ENCODE results near the gene NDUFAB1. TPM values are rescaled to one million over a fixed set of nuclear protein-coding genes. Genes with fewer than 3 reads are reported as not detected.
"Not testable (repeated sequence)": the region's sequence is repeated elsewhere in the genome, so short reads cannot be mapped to it uniquely, and the experiment has no call there.

Gene NDUFAB1
- total RNA-seq, 1 donor = 22.7 TPM

GRCh38 chr16:23597003-23597756, 1.1 kb upstream of the NDUFAB1 start:
- H3K27me3 ChIP-seq (ENCODE audit: insufficient read depth, low read length) = no peaks in the 10 kb centered on the region
- no peaks in the 10 kb centered on the region for H3K9me3 ChIP-seq (ENCODE audit: low read depth, low read length)
- no peak overlapping the region for H3K4me3 ChIP-seq (ENCODE audit: low read length)
- peaks cover 22% of the 10 kb centered on the region for H3K4me1 ChIP-seq (ENCODE audit: insufficient read depth, low read length)

GRCh38 chr16:23595246-23595950, 718 bp downstream of the NDUFAB1 start:
- Histone ChIP-seq H3K27me3 (ENCODE audit: insufficient read depth, low read length) (no peaks in the 10 kb centered on the region), H3K9me3 (ENCODE audit: low read depth, low read length) (no peaks in the 10 kb centered on the region), H3K4me1 (ENCODE audit: insufficient read depth, low read length) (peaks cover 22% of the 10 kb centered on the region), H3K4me3 (ENCODE audit: low read length) (peak overlapping the region; percentile 87)

GRCh38 chr16:23594186-23594585, 1.9 kb downstream of the NDUFAB1 start:
- no peaks in the 10 kb centered on the region for H3K27me3 ChIP-seq (ENCODE audit: insufficient read depth, low read length)
- H3K4me1 ChIP-seq (ENCODE audit: insufficient read depth, low read length) = peaks cover 22% of the 10 kb centered on the region
- no peak overlapping the region for H3K4me3 ChIP-seq (ENCODE audit: low read length)
- H3K9me3 ChIP-seq (ENCODE audit: low read depth, low read length) = no peaks in the 10 kb centered on the region

- Histone ChIP-seq H3K9me3 (ENCODE audit: low read depth, low read length) (no peaks in the 10 kb centered on the region), H3K27me3 (ENCODE audit: insufficient read depth, low read length) (no peaks in the 10 kb centered on the region), H3K4me3 (ENCODE audit: low read length) (no peak overlapping the region)
Measured at GRCh38 chr16:23590181-23590580, 5.9 kb downstream of the NDUFAB1 start.

GRCh38 chr16:23587726-23588125, 8.4 kb downstream of the NDUFAB1 start:
- Histone ChIP-seq H3K27me3 (ENCODE audit: insufficient read depth, low read length) (no peaks in the 10 kb centered on the region), H3K4me1 (ENCODE audit: insufficient read depth, low read length) (no peaks in the 10 kb centered on the region), H3K4me3 (ENCODE audit: low read length) (no peak overlapping the region), H3K9me3 (ENCODE audit: low read depth, low read length) (no peaks in the 10 kb centered on the region)

More at GRCh38 chr16:23590181-23590580, 5.9 kb downstream of the NDUFAB1 start:
- peaks cover 12% of the 10 kb centered on the region for H3K4me1 ChIP-seq (ENCODE audit: insufficient read depth, low read length)

- Histone ChIP-seq H3K27me3 (ENCODE audit: insufficient read depth, low read length) (no peaks in the 10 kb centered on the region), H3K9me3 (ENCODE audit: low read depth, low read length) (no peaks in the 10 kb centered on the region), H3K4me3 (ENCODE audit: low read length) (no peak overlapping the region), H3K4me1 (ENCODE audit: insufficient read depth, low read length) (no peaks in the 10 kb centered on the region)
Measured at GRCh38 chr16:23584186-23585076, 11.7 kb downstream of the NDUFAB1 start.

- H3K9me3 ChIP-seq (ENCODE audit: low read depth, low read length); H3K27me3 ChIP-seq (ENCODE audit: insufficient read depth, low read length); H3K4me1 ChIP-seq (ENCODE audit: insufficient read depth, low read length); H3K4me3 ChIP-seq (ENCODE audit: low read length): not testable (repeated sequence)
Measured at GRCh38 chr16:23583271-23583670, 12.8 kb downstream of the NDUFAB1 start.

- Histone ChIP-seq H3K4me1 (ENCODE audit: insufficient read depth, low read length) (peaks cover 4% of the 10 kb centered on the region), H3K27me3 (ENCODE audit: insufficient read depth, low read length) (no peaks in the 10 kb centered on the region), H3K9me3 (ENCODE audit: low read depth, low read length) (no peaks in the 10 kb centered on the region), H3K4me3 (ENCODE audit: low read length) (no peak overlapping the region)
Measured at GRCh38 chr16:23581764-23582163, 14.4 kb downstream of the NDUFAB1 start.

- no peaks in the 10 kb centered on the region for H3K9me3 ChIP-seq (ENCODE audit: low read depth, low read length)
- peaks cover 4% of the 10 kb centered on the region for H3K4me1 ChIP-seq (ENCODE audit: insufficient read depth, low read length)
- no peaks in the 10 kb centered on the region for H3K27me3 ChIP-seq (ENCODE audit: insufficient read depth, low read length)
- no peak overlapping the region for H3K4me3 ChIP-seq (ENCODE audit: low read length)
Measured at GRCh38 chr16:23580391-23580790, 15.7 kb downstream of the NDUFAB1 start.

- H3K27me3 ChIP-seq (ENCODE audit: insufficient read depth, low read length) = no peaks in the 10 kb centered on the region
- peaks cover 4% of the 10 kb centered on the region for H3K4me1 ChIP-seq (ENCODE audit: insufficient read depth, low read length)
- H3K9me3 ChIP-seq (ENCODE audit: low read depth, low read length) = no peaks in the 10 kb centered on the region
- H3K4me3 ChIP-seq (ENCODE audit: low read length) = no peak overlapping the region
Measured at GRCh38 chr16:23579371-23579770, 16.7 kb downstream of the NDUFAB1 start.

GRCh38 chr16:23578101-23578830, 17.9 kb downstream of the NDUFAB1 start:
- no peak overlapping the region for H3K4me3 ChIP-seq (ENCODE audit: low read length)
- H3K27me3 ChIP-seq (ENCODE audit: insufficient read depth, low read length) = no peaks in the 10 kb centered on the region
- H3K9me3 ChIP-seq (ENCODE audit: low read depth, low read length) = no peaks in the 10 kb centered on the region
- H3K4me1 ChIP-seq (ENCODE audit: insufficient read depth, low read length) = peaks cover 4% of the 10 kb centered on the region

- Histone ChIP-seq H3K9me3 (ENCODE audit: low read depth, low read length) (no peaks in the 10 kb centered on the region), H3K27me3 (ENCODE audit: insufficient read depth, low read length) (no peaks in the 10 kb centered on the region), H3K4me3 (ENCODE audit: low read length) (no peak overlapping the region), H3K4me1 (ENCODE audit: insufficient read depth, low read length) (peaks cover 4% of the 10 kb centered on the region)
Measured at GRCh38 chr16:23577493-23577892, 18.6 kb downstream of the NDUFAB1 start.

- H3K9me3 ChIP-seq (ENCODE audit: low read depth, low read length) = no peaks in the 10 kb centered on the region
- no peak overlapping the region for H3K4me3 ChIP-seq (ENCODE audit: low read length)
- H3K4me1 ChIP-seq (ENCODE audit: insufficient read depth, low read length) = peaks cover 14% of the 10 kb centered on the region
- no peaks in the 10 kb centered on the region for H3K27me3 ChIP-seq (ENCODE audit: insufficient read depth, low read length)
Measured at GRCh38 chr16:23575834-23576233, 20.3 kb downstream of the NDUFAB1 start.

- Histone ChIP-seq H3K4me1 (ENCODE audit: insufficient read depth, low read length) (peaks cover 23% of the 10 kb centered on the region), H3K9me3 (ENCODE audit: low read depth, low read length) (no peaks in the 10 kb centered on the region), H3K4me3 (ENCODE audit: low read length) (no peak overlapping the region), H3K27me3 (ENCODE audit: insufficient read depth, low read length) (no peaks in the 10 kb centered on the region)
Measured at GRCh38 chr16:23573817-23574216, 22.3 kb downstream of the NDUFAB1 start.

Data from mononuclear cell (primary cell).